Esophagus mucosa (tissue), 1 donor: Measurements from ENCODE around the gene TNS1. TPM values are rescaled to one million over a fixed set of nuclear protein-coding genes. Genes with fewer than 3 reads are reported as not detected.

ENCODE experiments used
- ATAC-seq: fragments of 200-7000 bp; cut with Tn5 transposase; one replicate; pipeline ENCODE4 v1.9.1; 2020
- total RNA-seq: library from RNA; stranded (reverse); gene quantifications from one replicate; pipeline ENCODE4 v1.2.4, GENCODE V29; 2023
- donor health status: DM: yes; HTN: yes; CAD: no.

Gene TNS1
- total RNA-seq, 1 donor from 2014 or later: 27.7 TPM

DNA sequence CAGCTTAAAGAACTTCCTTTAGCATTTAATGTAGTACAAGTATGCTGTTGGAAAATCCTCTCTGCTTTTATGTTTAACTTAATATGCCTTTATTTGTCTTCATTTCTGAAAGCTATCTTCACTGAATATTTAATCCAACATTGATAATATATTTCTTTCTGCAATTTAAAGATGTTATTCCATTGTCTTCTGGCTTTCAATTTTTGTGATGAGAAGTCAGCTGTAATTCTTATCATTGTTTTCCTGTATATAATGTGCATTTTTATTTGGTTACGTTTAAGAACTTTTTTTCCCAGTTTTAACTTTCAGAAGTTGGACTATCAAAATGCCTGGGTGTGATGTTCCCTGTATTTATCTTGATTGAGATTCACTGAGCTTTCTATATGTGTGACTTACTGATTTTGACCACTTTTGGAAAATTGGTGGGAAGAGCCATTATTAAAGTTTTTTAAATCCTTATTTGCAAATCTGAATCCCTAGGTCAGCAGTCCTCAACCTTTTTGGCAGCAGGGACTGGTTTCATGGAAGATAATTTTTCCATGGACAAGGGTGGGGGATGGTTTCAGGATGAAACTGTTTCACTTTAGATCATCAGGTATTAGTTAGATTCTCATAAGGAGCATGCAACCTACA, 241.0 kb downstream of the TNS1 start:
- ATAC-seq: no peak

DNA sequence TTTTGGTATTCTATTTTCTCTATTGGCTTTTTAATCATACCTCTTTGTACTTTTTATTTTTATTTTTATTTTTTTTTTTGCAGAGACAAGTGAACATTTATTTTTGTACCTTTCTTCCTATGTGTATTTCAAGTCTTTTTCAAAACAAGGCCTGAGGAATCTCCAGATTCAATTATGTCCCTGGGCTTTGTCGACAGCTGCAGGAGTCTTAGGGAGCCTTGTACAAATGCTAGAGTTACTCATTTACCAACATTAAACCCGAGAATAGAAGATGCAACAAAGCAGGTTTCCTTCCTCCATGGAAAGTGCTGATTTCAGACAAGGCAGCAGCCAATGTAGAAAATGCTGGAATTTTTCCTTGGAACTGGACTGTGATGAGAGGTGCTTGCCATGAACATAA, 242.8 kb downstream of the TNS1 start:
- ATAC-seq: no peak

DNA sequence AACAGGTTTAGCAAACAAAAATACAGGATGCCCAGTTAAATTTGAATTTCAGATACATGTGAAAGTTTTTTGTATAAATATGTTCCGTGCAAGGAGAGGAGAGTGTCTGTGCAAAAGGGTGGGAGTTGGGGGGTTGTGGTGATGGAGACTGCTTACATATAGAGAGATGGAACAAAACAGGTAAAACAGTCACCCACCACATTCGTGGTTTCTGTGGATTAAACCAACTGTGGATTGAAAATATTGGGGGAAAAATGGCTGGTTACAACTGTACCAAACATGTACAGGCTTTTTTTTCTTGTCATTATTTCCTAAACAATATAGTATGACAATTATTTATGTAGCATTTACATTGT, 245.7 kb downstream of the TNS1 start:
- ATAC-seq: no peak

DNA sequence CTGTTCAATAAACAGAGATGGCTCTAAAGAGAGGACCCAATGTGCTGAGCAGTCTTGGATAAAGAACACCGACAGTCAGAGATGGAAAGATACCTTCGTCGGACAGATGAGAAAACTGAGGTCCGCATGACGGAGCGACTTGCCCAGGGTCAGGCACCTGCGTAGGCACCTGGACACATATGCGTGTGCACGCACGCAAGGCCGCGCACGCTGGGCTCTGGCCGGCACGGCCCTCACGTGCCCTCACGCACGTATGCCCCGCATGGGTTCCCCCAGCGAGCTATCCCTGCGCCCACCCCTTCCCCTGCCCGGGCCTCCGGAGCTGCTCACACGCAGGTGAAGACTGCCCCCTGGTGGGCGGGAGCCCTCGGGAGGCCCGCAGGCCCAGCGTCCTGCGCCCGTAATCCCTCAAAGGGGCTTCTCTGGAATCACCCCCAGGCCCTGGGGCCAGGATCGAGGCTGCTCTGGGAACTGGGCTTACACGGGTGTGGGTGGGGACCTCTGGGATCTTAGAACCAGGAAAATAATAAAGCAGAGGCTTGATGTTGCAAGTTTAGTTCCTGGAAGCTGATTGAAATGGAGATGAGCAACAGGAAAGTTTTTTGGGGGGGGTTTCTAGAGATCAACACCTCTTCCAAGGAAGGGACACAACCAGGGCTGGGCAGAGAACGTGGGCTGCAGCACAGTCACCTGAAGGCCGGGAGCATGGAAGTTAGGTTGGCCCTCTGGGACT, 246.3 kb downstream of the TNS1 start:
- peak; percentile 74 for ATAC-seq

DNA sequence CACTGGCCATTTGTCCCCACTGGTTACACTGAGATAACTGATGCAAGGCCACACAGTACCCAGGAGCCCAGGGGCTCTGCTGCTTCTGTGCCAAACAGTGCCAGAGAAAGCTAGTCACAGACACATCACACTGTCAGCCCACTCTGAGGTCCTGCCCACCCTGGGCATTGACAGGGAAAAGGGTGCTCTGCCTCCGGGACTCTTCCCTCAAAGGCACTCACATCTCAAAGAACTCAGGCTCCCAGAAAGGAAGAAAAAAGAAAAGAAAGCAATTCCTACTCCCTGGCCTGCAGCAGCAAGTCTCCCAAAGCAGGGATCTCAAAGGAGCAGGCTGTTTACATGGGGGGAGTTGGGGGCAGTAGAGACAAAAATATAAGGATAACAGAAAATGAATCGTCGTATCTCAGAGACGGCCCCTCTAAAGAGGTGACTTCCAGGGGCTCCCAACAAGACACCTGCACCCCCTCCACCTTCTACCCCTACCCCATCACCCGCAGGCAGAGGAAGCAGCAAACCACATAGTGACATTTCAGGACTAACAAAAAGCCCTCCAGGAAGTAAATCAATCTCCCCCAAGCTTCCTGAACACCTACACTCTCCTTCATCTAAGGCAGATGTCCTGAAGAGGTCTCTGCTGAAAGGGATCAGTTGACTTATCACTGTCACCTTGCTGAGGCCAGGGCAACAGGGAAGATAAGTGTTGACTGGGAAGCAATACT, 247.6 kb downstream of the TNS1 start:
- ATAC-seq: no peak

DNA sequence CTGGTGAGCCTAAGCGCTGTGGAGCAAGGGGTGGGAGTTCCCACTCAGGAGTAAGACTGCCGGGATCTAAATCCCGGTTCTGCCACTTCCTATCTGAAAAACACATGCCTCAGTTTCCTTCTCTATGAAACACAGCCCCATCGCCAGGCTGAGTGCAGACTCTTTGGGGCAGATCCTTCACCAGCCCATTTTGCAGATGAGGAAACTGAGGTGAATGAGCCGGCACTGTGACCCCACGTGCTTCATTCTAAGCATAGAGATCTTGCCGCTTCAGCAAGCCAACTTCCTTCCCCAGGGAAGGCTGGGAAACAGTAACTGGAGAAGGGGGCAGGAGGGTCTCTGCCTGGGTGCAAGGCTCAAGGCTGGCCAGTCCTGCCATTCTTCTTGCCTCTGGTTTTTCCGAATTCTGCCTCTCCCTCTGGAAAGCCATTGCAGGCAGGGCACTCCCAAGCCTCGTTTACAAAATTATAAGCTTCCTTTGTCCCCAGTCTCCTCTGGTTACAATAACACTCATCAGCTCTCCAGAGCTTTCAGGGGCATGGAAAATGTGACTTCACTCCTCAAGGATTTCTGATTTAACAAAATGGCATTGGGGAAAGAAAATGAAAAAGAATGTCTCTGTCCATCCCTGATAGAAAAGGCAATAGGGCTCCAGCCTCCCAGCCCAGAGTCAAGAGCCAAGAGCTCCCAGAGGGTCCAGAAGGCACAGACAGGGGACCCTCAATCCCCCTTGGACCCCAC, 249.2 kb downstream of the TNS1 start:
- no peak for ATAC-seq

DNA sequence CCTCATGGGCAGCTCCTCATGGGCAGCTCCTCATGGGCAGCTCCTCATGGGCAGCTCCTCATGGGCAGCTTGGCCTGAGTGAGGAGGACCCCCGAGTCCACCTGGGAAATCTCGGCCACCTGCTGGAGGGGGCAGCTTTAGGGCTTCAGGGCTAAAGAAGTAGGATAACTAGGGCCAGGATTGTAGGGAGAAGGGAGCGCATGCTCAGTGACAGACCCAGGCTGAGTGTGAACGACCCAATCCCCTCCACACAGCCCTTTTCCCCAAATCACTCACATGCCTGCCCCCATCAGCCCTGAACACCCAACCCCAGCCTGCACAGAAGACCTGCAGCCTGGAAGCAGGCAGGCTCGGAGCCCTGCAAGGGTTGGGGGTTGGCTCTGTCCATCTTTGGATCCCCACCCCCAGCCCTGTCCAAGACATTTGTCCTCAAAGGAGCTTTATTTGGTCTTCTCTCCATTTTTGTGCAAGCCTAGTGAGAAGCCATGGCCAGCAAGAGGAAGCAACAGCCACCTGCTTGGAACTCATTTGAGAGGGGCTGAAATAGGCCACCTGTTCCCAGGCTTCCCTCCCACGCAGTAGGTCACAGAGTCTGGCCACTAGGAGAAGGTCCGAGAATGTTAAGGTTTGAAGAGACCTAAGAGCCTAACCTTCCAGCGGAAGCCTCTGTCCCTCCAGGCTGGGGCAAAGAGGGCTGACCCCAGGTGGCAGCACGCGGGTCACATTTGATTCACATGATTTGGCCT, 249.9 kb downstream of the TNS1 start:
- ATAC-seq: no peak

DNA sequence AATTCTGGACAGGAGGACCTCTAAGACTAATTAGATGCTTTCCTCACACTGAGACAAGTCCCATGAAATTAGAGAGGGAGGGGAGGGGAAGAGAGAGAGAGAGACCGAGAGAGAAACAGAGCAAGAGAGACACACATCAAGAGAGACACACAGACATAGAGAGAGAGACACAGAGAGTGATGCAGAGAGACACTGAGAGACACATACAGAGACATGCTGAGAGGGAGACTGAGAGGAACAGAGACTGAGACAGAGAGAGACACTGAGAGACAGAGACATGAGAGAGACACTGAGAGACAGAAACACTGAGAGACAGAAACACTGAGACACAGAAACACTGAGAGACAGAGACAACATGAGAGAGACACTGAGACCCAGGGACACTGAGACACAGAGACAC, 250.8 kb downstream of the TNS1 start:
- ATAC-seq: no peak

DNA sequence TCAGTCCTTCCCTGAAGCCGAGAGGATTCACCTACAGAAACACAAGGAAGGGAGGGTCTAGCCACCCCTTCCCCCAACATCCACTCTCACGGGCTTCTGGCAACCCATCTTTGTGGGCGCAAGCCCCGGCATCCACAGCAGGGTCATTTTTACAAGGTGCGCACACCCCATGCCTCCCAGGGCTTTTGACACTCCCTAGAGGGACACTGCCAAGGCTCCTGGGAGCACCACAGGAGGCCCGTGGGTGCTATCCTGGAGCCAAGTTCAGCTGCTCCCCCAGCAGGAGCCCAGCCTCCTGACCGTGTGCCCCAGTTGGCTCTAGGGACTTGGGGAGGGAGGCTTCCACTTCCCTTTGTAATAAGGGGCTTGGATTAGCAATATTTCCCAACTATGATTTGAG, 251.6 kb downstream of the TNS1 start:
- no peak for ATAC-seq

Other genes starting within 250 kb of the TNS1 start
- gene RUFY4, start 66.3 kb upstream of the TNS1 start, total RNA-seq: 0.12 TPM
- gene CXCR2, start 123.0 kb upstream of the TNS1 start, total RNA-seq: 18.7 TPM
- 0.72 TPM for gene CXCR1, start 164.0 kb upstream of the TNS1 start, total RNA-seq
- gene ARPC2, start 214.2 kb upstream of the TNS1 start, total RNA-seq: 383 TPM